Measurements from ENCODE around the gene FLYWCH1. TPM values are rescaled to one million over a fixed set of nuclear protein-coding genes. Genes with fewer than 3 reads are reported as not detected.

FLYWCH1 gene
- total and polyA plus RNA-seq, 10 of the 15 experiments (the other 5 are each of a cell fraction or from before 2014, with no cell fraction given): 0.47 to 33.8 (median 11.2) TPM

DNA sequence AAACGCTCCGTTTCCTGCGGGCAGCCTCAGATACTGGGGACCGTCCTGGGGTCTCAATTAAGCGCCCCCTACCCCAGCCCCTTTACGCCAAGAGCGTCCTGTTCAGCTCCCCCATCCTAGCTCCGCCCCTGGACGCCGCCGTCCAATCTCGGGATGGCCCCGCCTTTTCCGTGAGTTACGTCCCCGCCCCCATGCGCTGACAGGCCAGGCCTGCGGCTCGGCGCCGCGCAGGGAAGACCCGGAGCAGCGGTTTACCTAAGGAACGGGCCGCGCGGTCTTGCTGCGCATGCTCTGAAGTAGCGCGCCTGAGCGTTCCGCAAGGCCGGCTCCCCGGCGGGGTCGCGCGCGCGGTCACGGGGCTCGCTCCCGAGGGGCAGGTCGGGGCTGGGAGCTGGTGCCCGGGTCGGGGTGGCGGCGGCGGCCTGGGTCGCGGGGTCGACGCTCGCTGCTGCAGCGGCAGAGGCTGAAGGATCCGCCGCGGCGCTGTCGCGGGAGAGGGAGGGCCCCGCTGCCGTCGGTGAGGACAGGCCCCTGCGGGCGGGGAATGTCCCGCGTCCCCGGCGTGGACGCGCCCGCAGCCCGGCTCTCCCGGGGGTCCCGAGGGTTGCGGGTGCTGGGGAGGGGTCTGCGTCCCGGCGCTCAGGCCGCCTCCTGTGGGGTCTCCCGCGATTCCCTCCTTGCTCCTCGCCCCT is at the start of gene FLYWCH1 (continued):
- peak; percentile 60; the same call in 1 of the 2 replicates for TF ChIP-seq ESRRA (IDR thresholded peaks at IDR 0.05; ENCODE audit: low read length)

DNA sequence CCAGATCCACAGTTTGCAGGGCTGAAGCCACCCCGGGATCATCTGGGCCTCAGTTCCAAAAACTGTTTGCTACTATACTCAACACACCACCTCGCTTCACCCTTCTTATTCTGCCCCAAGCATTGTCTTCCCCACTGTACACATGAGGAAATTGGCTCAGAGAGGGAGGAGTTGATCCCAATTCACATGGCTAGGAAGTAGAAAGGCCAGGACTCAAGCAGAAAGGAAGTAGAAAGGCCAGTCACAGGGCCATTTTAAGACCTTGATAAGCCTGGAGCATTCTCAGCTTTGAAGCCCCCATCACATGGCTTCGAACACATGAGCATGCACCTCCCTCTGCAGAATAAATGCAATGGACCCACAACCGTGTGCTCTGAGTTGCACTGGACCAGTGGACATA is 46.1 kb upstream of the FLYWCH1 start:
- no peaks in the 10 kb centered on the region for H3K79me2 ChIP-seq (ENCODE audit: control insufficient read depth, insufficient read depth, low read length)
- ChIA-PET POLR2A (interaction anchor here (0.9 kb wide), 1 partner anchor 17 kb away, joined by 3 read pairs; the partner anchor contains the start of gene FLYWCH2), CTCF (interaction anchor here (1.5 kb wide), 1 partner anchor 26 kb away, joined by 3 read pairs; no protein-coding TSS in a partner anchor), SMC1A (ENCODE audit: uncharacterized antibody, unreplicated experiment) (interaction anchor here (1.0 kb wide), 1 partner anchor 9 kb away, joined by 3 read pairs; no protein-coding TSS in a partner anchor), RAD21 (ENCODE audit: unreplicated experiment) (no interaction called here)
- 23% methylated on average over 4 of the region's 4 CpGs for WGBS (ENCODE audit: insufficient coverage, insufficient replicate concordance, low lambda C conversion rate, missing lambda C conversion rate)
- FAIRE-seq: no peak
- H3K27ac ChIP-seq (ENCODE audit: control insufficient read depth, insufficient read depth): no peak overlapping the region
- H3K9ac ChIP-seq (ENCODE audit: control insufficient read depth, insufficient read depth, low read length): no peak overlapping the region
- H3K36me3 ChIP-seq (ENCODE audit: control insufficient read depth in 2 of 2, insufficient read depth in 2 of 2, low read length in 1 of 2): no peaks in the 10 kb centered on the region
- H4K20me1 ChIP-seq (ENCODE audit: control insufficient read depth, insufficient read depth): no peaks in the 10 kb centered on the region
- H3K9me3 ChIP-seq (replicated peaks; ENCODE audit: control insufficient read depth, insufficient read depth, low read length): no peaks in the 10 kb centered on the region
- TF ChIP-seq TCF3 (IDR thresholded peaks at IDR 0.05; ENCODE audit: borderline replicate concordance, insufficient read depth, low read depth, low read length): no peak
- no peak for TF ChIP-seq GABPA (IDR thresholded peaks at IDR 0.05; ENCODE audit: low read depth)
- TF ChIP-seq, protein P1, sequence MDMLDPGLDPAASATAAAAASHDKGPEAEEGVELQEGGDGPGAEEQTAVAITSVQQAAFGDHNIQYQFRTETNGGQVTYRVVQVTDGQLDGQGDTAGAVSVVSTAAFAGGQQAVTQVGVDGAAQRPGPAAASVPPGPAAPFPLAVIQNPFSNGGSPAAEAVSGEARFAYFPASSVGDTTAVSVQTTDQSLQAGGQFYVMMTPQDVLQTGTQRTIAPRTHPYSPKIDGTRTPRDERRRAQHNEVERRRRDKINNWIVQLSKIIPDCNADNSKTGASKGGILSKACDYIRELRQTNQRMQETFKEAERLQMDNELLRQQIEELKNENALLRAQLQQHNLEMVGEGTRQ (IDR thresholded peaks at IDR 0.05; ENCODE audit: borderline replicate concordance, low read depth, low read length): no peak
- TF ChIP-seq KLF5 (IDR thresholded peaks at IDR 0.05; ENCODE audit: partially characterized antibody): no peak
- no peak for TF ChIP-seq IKZF1 (conservative IDR thresholded peaks at IDR 0.05)
- no peak for TF ChIP-seq CEBPB (IDR thresholded peaks at IDR 0.05; ENCODE audit: borderline replicate concordance in 1 of 2, low read depth in 2 of 2, low read length in 2 of 2)
- TF ChIP-seq SMC3 (IDR thresholded peaks at IDR 0.05; ENCODE audit: borderline replicate concordance, low read length): no peak
- TF ChIP-seq, protein P2, sequence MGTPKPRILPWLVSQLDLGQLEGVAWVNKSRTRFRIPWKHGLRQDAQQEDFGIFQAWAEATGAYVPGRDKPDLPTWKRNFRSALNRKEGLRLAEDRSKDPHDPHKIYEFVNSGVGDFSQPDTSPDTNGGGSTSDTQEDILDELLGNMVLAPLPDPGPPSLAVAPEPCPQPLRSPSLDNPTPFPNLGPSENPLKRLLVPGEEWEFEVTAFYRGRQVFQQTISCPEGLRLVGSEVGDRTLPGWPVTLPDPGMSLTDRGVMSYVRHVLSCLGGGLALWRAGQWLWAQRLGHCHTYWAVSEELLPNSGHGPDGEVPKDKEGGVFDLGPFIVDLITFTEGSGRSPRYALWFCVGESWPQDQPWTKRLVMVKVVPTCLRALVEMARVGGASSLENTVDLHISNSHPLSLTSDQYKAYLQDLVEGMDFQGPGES (IDR thresholded peaks at IDR 0.05): no peak
- TF ChIP-seq NFXL1 (IDR thresholded peaks at IDR 0.05; ENCODE audit: borderline replicate concordance): no peak
- TF ChIP-seq EZH2 (IDR thresholded peaks at IDR 0.05; ENCODE audit: borderline replicate concordance, control insufficient read depth, low read depth, low read length): no peak
- no peak for TF ChIP-seq SKIL (IDR thresholded peaks at IDR 0.05; ENCODE audit: low read depth, poor library complexity, severe bottlenecking)
- TF ChIP-seq CHD1 (IDR thresholded peaks at IDR 0.05; ENCODE audit: low read depth, low read length): no peak
- ATAC-seq: no peak
- in situ Hi-C loops (cut with MboI): no loop called here
- peaks cover 4% of the 10 kb centered on the region for H3K4me1 ChIP-seq (ENCODE audit: control insufficient read depth, insufficient read depth, low read length)
- no peak overlapping the region for H2AFZ ChIP-seq (ENCODE audit: control insufficient read depth, low read depth, low read length)
- H3K27me3 ChIP-seq (replicated peaks in 1 of 2; ENCODE audit: control insufficient read depth in 2 of 2, insufficient read depth in 2 of 2, low read length in 1 of 2): no peaks in the 10 kb centered on the region; a peak in 1 of 4 replicates
- H3K4me3 ChIP-seq: no peak overlapping the region
- intact Hi-C loops (cut with micrococcal nuclease; ENCODE audit: unreplicated experiment): loop anchor here (10.0 kb wide), 1 partner anchor 141 kb away; the partner anchor contains the start of gene PRSS27
- DNase-seq (ENCODE audit: low read depth, low spot score): no peak
- H3K4me2 ChIP-seq (ENCODE audit: control insufficient read depth, insufficient read depth): no peak overlapping the region
- no TSS peak for BruUV-seq (replicated peaks)
